ENCODE data around the gene PCSK5. TPM values are rescaled to one million over a fixed set of nuclear protein-coding genes. Genes with fewer than 3 reads are reported as not detected.

The PCSK5 gene
- total RNA-seq, 2 donors from 2014 or later, result 41.2 to 63.7 TPM

- TF ChIP-seq CTCF (IDR thresholded peaks at IDR 0.05), result no peak
- no peak overlapping the region for H3K4me3 ChIP-seq
These were observed 130.2 kb downstream of the PCSK5 start for GRCh38 chr9:76020652-76021051.

GRCh38 chr9:76022317-76022716, 131.8 kb downstream of the PCSK5 start:
- no peak for TF ChIP-seq CTCF (IDR thresholded peaks at IDR 0.05)
- H3K4me3 ChIP-seq, result no peak overlapping the region
- H3K27ac ChIP-seq, result no peak overlapping the region
- no peaks in the 10 kb centered on the region for H3K9me3 ChIP-seq
- H3K27me3 ChIP-seq (replicated peaks; ENCODE audit: insufficient read depth), result no peaks in the 10 kb centered on the region
- DNase-seq (ENCODE audit: low spot score) (no peak), ATAC-seq (ENCODE audit: insufficient number of reproducible peaks, low FRiP score, low read depth) (no peak)
- H3K4me1 ChIP-seq (ENCODE audit: control insufficient read depth in 1 of 2, low read depth in 2 of 2), result peaks cover 0 to 5% of the 10 kb centered on the region in 2 donors
- peaks cover 10% of the 10 kb centered on the region for H3K36me3 ChIP-seq

More at GRCh38 chr9:76020652-76021051, 130.2 kb downstream of the PCSK5 start:
- DNase-seq (ENCODE audit: low spot score) (no peak), ATAC-seq (ENCODE audit: insufficient number of reproducible peaks, low FRiP score, low read depth) (no peak)
- no peak overlapping the region for H3K27ac ChIP-seq
- H3K27me3 ChIP-seq (replicated peaks; ENCODE audit: insufficient read depth), result no peaks in the 10 kb centered on the region
- H3K9me3 ChIP-seq, result no peaks in the 10 kb centered on the region
- peaks cover 0 to 5% of the 10 kb centered on the region in 2 donors for H3K4me1 ChIP-seq (ENCODE audit: control insufficient read depth in 1 of 2, low read depth in 2 of 2)
- H3K36me3 ChIP-seq, result no peaks in the 10 kb centered on the region

GRCh38 chr9:76023715-76024195, 133.3 kb downstream of the PCSK5 start:
- no peak overlapping the region for H3K4me3 ChIP-seq
- DNase-seq (ENCODE audit: low spot score) (no peak), ATAC-seq (ENCODE audit: insufficient number of reproducible peaks, low FRiP score, low read depth) (no peak)
- H3K36me3 ChIP-seq, result peaks cover 10% of the 10 kb centered on the region
- no peak for TF ChIP-seq CTCF (IDR thresholded peaks at IDR 0.05)
- H3K4me1 ChIP-seq (ENCODE audit: control insufficient read depth in 1 of 2, low read depth in 2 of 2), result peaks cover 0 to 4% of the 10 kb centered on the region in 2 donors
- no peaks in the 10 kb centered on the region for H3K27me3 ChIP-seq (replicated peaks; ENCODE audit: insufficient read depth)
- no peak overlapping the region for H3K27ac ChIP-seq
- H3K9me3 ChIP-seq, result no peaks in the 10 kb centered on the region

GRCh38 chr9:76025286-76025685, 134.8 kb downstream of the PCSK5 start:
- peaks cover 0 to 3% of the 10 kb centered on the region in 2 donors for H3K4me1 ChIP-seq (ENCODE audit: control insufficient read depth in 1 of 2, low read depth in 2 of 2)
- no peak for TF ChIP-seq CTCF (IDR thresholded peaks at IDR 0.05)
- no peaks in the 10 kb centered on the region for H3K9me3 ChIP-seq
- peaks cover 10% of the 10 kb centered on the region for H3K36me3 ChIP-seq
- H3K27ac ChIP-seq, result no peak overlapping the region
- no peaks in the 10 kb centered on the region for H3K27me3 ChIP-seq (replicated peaks; ENCODE audit: insufficient read depth)
- no peak for ATAC-seq (ENCODE audit: insufficient number of reproducible peaks, low FRiP score, low read depth)
- no peak for DNase-seq (ENCODE audit: low spot score)
- H3K4me3 ChIP-seq, result no peak overlapping the region

GRCh38 chr9:76026796-76027195, 136.3 kb downstream of the PCSK5 start:
- ATAC-seq (ENCODE audit: insufficient number of reproducible peaks, low FRiP score, low read depth) (no peak), DNase-seq (ENCODE audit: low spot score) (no peak)
- Histone ChIP-seq H3K27ac (no peak overlapping the region), H3K27me3 (replicated peaks; ENCODE audit: insufficient read depth) (no peaks in the 10 kb centered on the region), H3K4me1 (ENCODE audit: control insufficient read depth in 1 of 2, low read depth in 2 of 2) (peaks cover 1 to 7% of the 10 kb centered on the region in 2 donors), H3K36me3 (peaks cover 10% of the 10 kb centered on the region), H3K4me3 (no peak overlapping the region), H3K9me3 (no peaks in the 10 kb centered on the region)
- no peak for TF ChIP-seq CTCF (IDR thresholded peaks at IDR 0.05)

Measured in thoracic aorta (tissue), 2 donors.